H1 (cell line): ENCODE results near the gene TCEANC2. TPM values are rescaled to one million over a fixed set of nuclear protein-coding genes. Genes with fewer than 3 reads are reported as not detected.
A peak's percentile ranks its signal among the peaks of the same experiment; 100 is the strongest.

Experiments used
- CTCF ChIA-PET: fragments of 300-600 bp; sonication (Branson Sonifier 250); formaldehyde crosslinking; loops from one replicate; lab custom pipeline; 2021; ENCODE audit not compliant: partially characterized antibody; lab: Charles Lee
- POLR2A ChIA-PET: fragments of 300-600 bp; sonication (Branson Sonifier 250); formaldehyde crosslinking; loops from one replicate; lab custom pipeline; 2021; ENCODE audit warnings: inconsistent platforms; ENCODE audit not compliant: partially characterized antibody; lab: Charles Lee
- DNase-seq, 2 experiments: peaks; one replicate each; pipeline versions ENCODE4 v3.0.0 to v3.0.0-alpha.2; 2010 to 2022; ENCODE audit warnings: low spot score in 2 of 2, low read depth in 1 of 2, mixed read lengths in 1 of 2
- FAIRE-seq: peaks from 2 replicates; lab custom pipeline; 2011; peaks lifted over from hg19 to GRCh38; lab: Jason Lieb, UNC
- H2AFZ ChIP-seq: 2 replicates; pipeline ENCODE4 v1.8.1; 2012; ENCODE audit warnings: low read length, inconsistent platforms
- H2AK5ac ChIP-seq: 2 replicates; pipeline ENCODE4 v1.6.1; 2013; ENCODE audit warnings: low read depth, low read length
- H2BK120ac ChIP-seq: replicated peaks from 2 replicates; pipeline ENCODE3; 2013; ENCODE audit warnings: low read depth, low read length, inconsistent platforms
- H2BK12ac ChIP-seq: 2 replicates; pipeline ENCODE4 v1.6.1; 2013; ENCODE audit warnings: low read depth, low read length
- H2BK15ac ChIP-seq: 2 replicates; pipeline ENCODE4 v1.6.1; 2013; ENCODE audit warnings: low read length
- H2BK20ac ChIP-seq: 2 replicates; pipeline ENCODE4 v1.6.1; 2013; ENCODE audit warnings: low read length
- H2BK5ac ChIP-seq: 2 replicates; pipeline ENCODE4 v1.6.1; 2013; ENCODE audit warnings: low read depth, low read length
- H3K14ac ChIP-seq: 2 replicates; pipeline ENCODE4 v1.6.1; 2013; ENCODE audit warnings: inconsistent platforms; ENCODE audit not compliant: insufficient read length
- H3K18ac ChIP-seq: 2 replicates; pipeline ENCODE4 v1.6.1; 2013; ENCODE audit warnings: low read length; ENCODE audit errors: extremely low read depth
- H3K23ac ChIP-seq: 2 replicates; pipeline ENCODE4 v1.6.1; 2013; ENCODE audit warnings: inconsistent platforms; ENCODE audit not compliant: insufficient read length
- H3K23me2 ChIP-seq: 2 replicates; pipeline ENCODE4 v1.6.1; 2013; ENCODE audit warnings: low read depth, low read length
- H3K27ac ChIP-seq: 2 replicates; pipeline ENCODE4 v1.6.1; 2011; ENCODE audit warnings: low read depth, low read length, inconsistent platforms
- H3K27me3 ChIP-seq, 4 experiments: replicated peaks in 1 of 4; 1 replicate in 1 of 4; 2 replicates in 3 of 4; pipeline versions ENCODE4 v1.6.1 to v1.8.1; 2011 to 2013; ENCODE audit warnings: low read length in 3 of 4, mild to moderate bottlenecking in 3 of 4, inconsistent platforms in 2 of 4, mixed read lengths in 2 of 4, moderate library complexity in 1 of 4; ENCODE audit not compliant: control insufficient read depth in 3 of 4, insufficient read depth in 3 of 4; ENCODE audit errors: extremely low read depth in 1 of 4
- H3K36me3 ChIP-seq, 4 experiments: 2 replicates each; pipeline versions ENCODE4 v1.6.1 to v1.8.1; 2011 to 2013; ENCODE audit warnings: mild to moderate bottlenecking in 4 of 4, low read length in 3 of 4, moderate library complexity in 2 of 4, control low read depth in 1 of 4, inconsistent platforms in 1 of 4; ENCODE audit not compliant: insufficient read depth in 4 of 4, control insufficient read depth in 2 of 4
- H3K4ac ChIP-seq: replicated peaks from 2 replicates; pipeline ENCODE3; 2013; ENCODE audit warnings: low read length, low read depth, mixed read lengths, inconsistent platforms; ENCODE audit not compliant: insufficient read length
- H3K4me1 ChIP-seq, 4 experiments: replicated peaks in 1 of 4; 1 replicate in 1 of 4; 2 replicates in 3 of 4; pipeline versions ENCODE4 v1.6.1 to v1.8.1; 2011 to 2013; ENCODE audit warnings: low read length in 3 of 4, inconsistent platforms in 2 of 4, mixed read lengths in 1 of 4; ENCODE audit not compliant: insufficient read depth in 4 of 4, control insufficient read depth in 3 of 4
- H3K4me2 ChIP-seq, 2 experiments: 2 replicates each; pipeline versions ENCODE4 v1.6.1 to v1.8.1; 2011 to 2013; ENCODE audit warnings: low read depth in 2 of 2, low read length in 2 of 2, control low read depth in 1 of 2, inconsistent platforms in 1 of 2, mild to moderate bottlenecking in 1 of 2; ENCODE audit not compliant: insufficient read depth in 1 of 2
- H3K4me3 ChIP-seq, 4 experiments: fragments of 200-600, 300-600 bp in 1 of 4; sonication (generic), shearing (Covaris generic), sonication (Bioruptor Twin) in 1 of 4; 2 replicates each; pipeline versions ENCODE4 v1.5.1 to v1.8.1; 2011 to 2016; ENCODE audit warnings: low read length in 4 of 4, low read depth in 3 of 4, control low read depth in 2 of 4, inconsistent platforms in 2 of 4, mild to moderate bottlenecking in 2 of 4, mixed read lengths in 1 of 4, moderate library complexity in 1 of 4; ENCODE audit not compliant: insufficient read depth in 2 of 4; ENCODE audit errors: extremely low read depth in 1 of 4
- H3K56ac ChIP-seq: replicated peaks from 2 replicates; pipeline ENCODE3; 2013; ENCODE audit warnings: low read depth, mild to moderate bottlenecking, mixed read lengths, low read length, inconsistent platforms; ENCODE audit not compliant: insufficient read length
- H3K79me1 ChIP-seq: 2 replicates; pipeline ENCODE4 v1.6.1; 2013; ENCODE audit warnings: low read depth, low read length, control low read depth
- H3K79me2 ChIP-seq, 2 experiments: 2 replicates each; pipeline versions ENCODE4 v1.6.1 to v1.8.1; 2012 to 2013; ENCODE audit warnings: low read length in 2 of 2, mild to moderate bottlenecking in 2 of 2, inconsistent platforms in 1 of 2; ENCODE audit not compliant: insufficient read depth in 2 of 2, control insufficient read depth in 1 of 2
- H3K9ac ChIP-seq, 4 experiments: replicated peaks in 1 of 4; 1 replicate in 1 of 4; 2 replicates in 3 of 4; pipeline versions ENCODE4 v1.6.1 to v1.8.1; 2011 to 2013; ENCODE audit warnings: low read depth in 3 of 4, low read length in 3 of 4, control low read depth in 2 of 4, mild to moderate bottlenecking in 2 of 4, moderate library complexity in 2 of 4, inconsistent platforms in 1 of 4; ENCODE audit errors: extremely low read depth in 1 of 4
- H3K9me3 ChIP-seq, 2 experiments: 2 replicates each; pipeline versions ENCODE4 v1.6.1 to v1.8.1; 2012 to 2013; ENCODE audit warnings: mild to moderate bottlenecking in 2 of 2, moderate library complexity in 2 of 2, control low read depth in 1 of 2, inconsistent platforms in 1 of 2, low read depth in 1 of 2, low read length in 1 of 2, mixed read lengths in 1 of 2; ENCODE audit not compliant: insufficient read depth in 2 of 2
- H4K20me1 ChIP-seq, 2 experiments: replicated peaks in 1 of 2; 2 replicates each; pipeline versions ENCODE3 to v1.8.1; 2011 to 2013; ENCODE audit warnings: inconsistent platforms in 2 of 2, low read length in 2 of 2, mild to moderate bottlenecking in 1 of 2; ENCODE audit not compliant: insufficient read depth in 2 of 2, control insufficient read depth in 1 of 2
- H4K5ac ChIP-seq: 2 replicates; pipeline ENCODE4 v1.6.1; 2013; ENCODE audit warnings: low read length, low read depth, mixed read lengths, inconsistent platforms; ENCODE audit not compliant: insufficient read length
- H4K8ac ChIP-seq: 2 replicates; pipeline ENCODE4 v1.8.0; 2013; ENCODE audit warnings: mild to moderate bottlenecking, moderate library complexity, low read length, inconsistent platforms; ENCODE audit not compliant: insufficient read depth; ENCODE audit errors: extremely low read depth
- H4K91ac ChIP-seq: replicated peaks from 2 replicates; pipeline ENCODE3; 2013; ENCODE audit warnings: low read length, mixed read lengths, inconsistent platforms; ENCODE audit not compliant: insufficient read length
- BCL11A ChIP-seq, 2 experiments: IDR thresholded peaks; one replicate each; pipeline ENCODE4 v1.6.1; 2011; ENCODE audit warnings: low read depth in 2 of 2, low read length in 2 of 2, mild to moderate bottlenecking in 2 of 2
- CBX5 ChIP-seq: fragments of 300-800, 300-1000 bp; sonication (generic); IDR thresholded peaks from 2 replicates; pipeline ENCODE4 v1.7.1; 2016; ENCODE audit warnings: antibody characterized with exemption, low read length, low read depth
- CHD1 ChIP-seq: IDR thresholded peaks from 2 replicates; pipeline ENCODE4 v1.6.1; 2012; ENCODE audit warnings: low read depth, low read length, improper control_type of control experiment
- CHD2 ChIP-seq: IDR thresholded peaks from 2 replicates; pipeline ENCODE4 v1.6.1; 2012; ENCODE audit warnings: low read length, improper control_type of control experiment
- CTBP2 ChIP-seq: IDR thresholded peaks from 2 replicates; pipeline ENCODE4 v1.7.0; 2011; ENCODE audit warnings: borderline replicate concordance, mild to moderate bottlenecking, moderate library complexity, mixed read lengths, low read length; ENCODE audit not compliant: insufficient read depth, insufficient read length
- EGR1 ChIP-seq: IDR thresholded peaks from 2 replicates; pipeline ENCODE4 v1.6.1; 2011; ENCODE audit warnings: low read depth, low read length, borderline replicate concordance
- EP300 ChIP-seq, 2 experiments: IDR thresholded peaks; 1 replicate in 1 of 2; 2 replicates in 1 of 2; pipeline ENCODE4 v1.6.1; 2011 to 2012; ENCODE audit warnings: low read depth in 2 of 2, low read length in 2 of 2, mild to moderate bottlenecking in 2 of 2, borderline replicate concordance in 1 of 2, inconsistent platforms in 1 of 2, moderate library complexity in 1 of 2
- HDAC6 ChIP-seq: IDR thresholded peaks from one replicate; pipeline ENCODE4 v1.7.1; 2012; ENCODE audit warnings: low read depth, mild to moderate bottlenecking, inconsistent platforms, low read length, moderate library complexity
- POLR2AphosphoS5 ChIP-seq: IDR thresholded peaks from 2 replicates; pipeline ENCODE4 v1.6.1; 2011; ENCODE audit warnings: low read depth, low read length
- RAD21 ChIP-seq, 2 experiments: IDR thresholded peaks in 1 of 2; conservative IDR thresholded peaks in 1 of 2; 2 replicates each; pipeline ENCODE4 v1.6.1; 2011; ENCODE audit warnings: low read depth in 2 of 2, low read length in 2 of 2, improper control_type of control experiment in 1 of 2, inconsistent platforms in 1 of 2, mild to moderate bottlenecking in 1 of 2, moderate library complexity in 1 of 2
- RFX5 ChIP-seq: IDR thresholded peaks from 2 replicates; pipeline ENCODE4 v1.6.1; 2011; ENCODE audit warnings: low read depth, low read length, improper control_type of control experiment, borderline replicate concordance
- SIN3A ChIP-seq, 2 experiments: IDR thresholded peaks in 1 of 2; conservative IDR thresholded peaks in 1 of 2; 2 replicates each; pipeline ENCODE4 v1.6.1; 2011 to 2012; ENCODE audit warnings: low read length in 2 of 2, improper control_type of control experiment in 1 of 2, low read depth in 1 of 2, mild to moderate bottlenecking in 1 of 2
- SP4 ChIP-seq: IDR thresholded peaks from 2 replicates; pipeline ENCODE4 v1.6.1; 2012; ENCODE audit warnings: low read length, inconsistent platforms
- WGBS, 2 experiments: shearing (Covaris generic) in 1 of 2; methylation state at CpG; one replicate each; pipeline versions ENCODE4 v1.1.6 to v1.1.7; 2013 to 2015; ENCODE audit warnings: low lambda C conversion rate in 2 of 2, mixed read lengths in 2 of 2, inconsistent platforms in 1 of 2, low coverage in 1 of 2, missing lambda C conversion rate in 1 of 2; ENCODE audit not compliant: insufficient replicate concordance in 2 of 2, insufficient coverage in 1 of 2, insufficient read length in 1 of 2; ENCODE audit errors: extremely low coverage in 1 of 2, missing lambda C conversion rate in 1 of 2; 5-methylcytosine and 5-hydroxymethylcytosine counted together
- polyA plus RNA-seq, 7 experiments: library from polyadenylated mRNA; depleted of rRNA in 3 of 7; stranded (reverse) in 5 of 7; unstranded in 2 of 7; fragments of >200 nt in 5 of 7; fragments of 200-250 nt in 2 of 7; gene quantifications; 1 replicate in 5 of 7; 2 replicates in 1 of 7; 4 replicates in 1 of 7; pipeline versions ENCODE4 v1.2.1 to v1.2.3, GENCODE V29; 2011 to 2013; ENCODE audit warnings: missing spikeins in 2 of 7, mixed read lengths in 2 of 7
- total RNA-seq: library from RNA; stranded (reverse); fragmentation: NEBNext Ultra II Directional; extraction: Animal tissue kit (Norgen Biotek cat#: 25700); gene quantifications from 2 replicates; pipeline ENCODE4 v1.2.1, GENCODE V29; 2021

Gene TCEANC2
- total and polyA plus RNA-seq, 2 of the 8 experiments (the other 6 are each of a cell fraction or from before 2014, with no cell fraction given): 4.2 to 8.2 TPM

DNA sequence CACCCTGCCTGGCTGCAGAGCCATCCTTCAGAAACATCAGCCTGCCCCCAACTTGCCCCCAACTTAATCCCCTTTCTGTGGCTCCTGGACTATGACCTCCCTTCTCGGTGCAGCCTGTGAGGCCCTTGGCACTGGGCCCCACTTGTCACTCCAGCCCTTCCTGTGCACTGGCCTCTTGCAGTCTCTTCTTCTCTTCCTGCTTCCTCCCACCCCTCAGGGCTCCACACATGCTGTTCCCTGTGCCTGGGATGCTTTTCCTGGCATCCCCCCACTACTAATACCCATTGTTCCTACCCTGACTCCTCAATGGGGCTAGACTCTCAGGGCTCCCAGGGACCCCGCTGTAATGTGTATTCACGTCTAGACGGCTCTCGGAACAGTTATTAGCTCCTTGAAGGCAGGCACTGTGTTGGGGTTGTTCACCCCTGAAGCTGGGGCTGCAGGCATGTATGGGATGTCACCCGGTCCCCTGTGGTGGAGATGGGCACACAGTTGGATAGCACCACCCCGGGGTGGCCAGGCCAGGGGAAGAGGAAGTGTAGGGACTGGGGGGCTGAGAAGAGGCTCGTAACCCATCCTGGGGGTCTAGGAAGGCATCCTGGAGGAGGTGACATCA lies 39.9 kb upstream of the TCEANC2 start:
- H4K5ac ChIP-seq: no peak overlapping the region
- FAIRE-seq (no peak), DNase-seq (peak in 1 of 2 experiments; percentile 43)
- H3K4me3 ChIP-seq: no peak overlapping the region
- H3K4ac ChIP-seq: no peak overlapping the region
- POLR2A ChIA-PET: no interaction called here
- no peak overlapping the region for H3K23ac ChIP-seq
- no peak overlapping the region for H3K9ac ChIP-seq
- no peak overlapping the region for H3K18ac ChIP-seq
- no peak overlapping the region for H3K56ac ChIP-seq
- no peak overlapping the region for H4K91ac ChIP-seq
- H3K9me3 ChIP-seq: no peaks in the 10 kb centered on the region
- 94% methylated on average over 8 of the region's 8 CpGs; no CpG with 5 or more reads in 1 of the 2 experiments for WGBS, 2 experiments
- no peaks in the 10 kb centered on the region for H4K20me1 ChIP-seq
- no peaks in the 10 kb centered on the region for H3K79me1 ChIP-seq
- H3K79me2 ChIP-seq: no peaks in the 10 kb centered on the region
- H3K36me3 ChIP-seq: no peaks in the 10 kb centered on the region
- H2BK120ac ChIP-seq: no peak overlapping the region
- no peak overlapping the region for H2BK20ac ChIP-seq
- H3K23me2 ChIP-seq: no peaks in the 10 kb centered on the region
- no peak overlapping the region for H2BK12ac ChIP-seq
- peaks cover 0 to 3% (median 0%) of the 10 kb centered on the region in 4 experiments; a peak in 1 of 7 replicates for H3K4me1 ChIP-seq
- CTCF ChIA-PET: interaction anchor here (1.3 kb wide), 1 partner anchor 34 kb away, joined by 5 read pairs; no protein-coding TSS in a partner anchor
- no peak overlapping the region for H2BK15ac ChIP-seq
- H2BK5ac ChIP-seq: no peak overlapping the region
- H3K27me3 ChIP-seq: no peaks in the 10 kb centered on the region
- H3K4me2 ChIP-seq: no peak overlapping the region
- no peak overlapping the region for H2AFZ ChIP-seq
- H2AK5ac ChIP-seq: no peak overlapping the region
- no peak overlapping the region for H3K27ac ChIP-seq
- peak overlapping the region; percentile 41; the same call in 1 of the 2 replicates for H4K8ac ChIP-seq
- H3K14ac ChIP-seq: no peak overlapping the region
- TF ChIP-seq SP4 (no peak), BCL11A (IDR thresholded peaks at IDR 0.05; ENCODE audit: low read depth in 2 of 2, low read length in 2 of 2) (no peak), CHD1 (no peak), CBX5 (no peak), CHD2 (no peak), EGR1 (no peak), RFX5 (no peak), SIN3A (conservative IDR thresholded peaks at IDR 0.05 in 1 of 2, IDR thresholded peaks at IDR 0.05 in 1 of 2; ENCODE audit: low read depth in 1 of 2, low read length in 2 of 2) (no peak), RAD21 (IDR thresholded peaks at IDR 0.05 in 1 of 2, conservative IDR thresholded peaks at IDR 0.05 in 1 of 2; ENCODE audit: low read depth in 2 of 2, low read length in 2 of 2) (no peak), CTBP2 (no peak), POLR2AphosphoS5 (no peak), EP300 (IDR thresholded peaks at IDR 0.05; ENCODE audit: borderline replicate concordance in 1 of 2, low read depth in 2 of 2, low read length in 2 of 2) (no peak), HDAC6 (no peak)
